D721Med (cell line): ENCODE measurements around the gene SMR3A.

Source experiments
- DNase-seq: peaks from one replicate; pipeline ENCODE4 v3.0.0; 2011; ENCODE audit warnings: low spot score; ENCODE audit not compliant: insufficient read length
- FAIRE-seq: peaks from 2 replicates; lab custom pipeline; 2011; peaks lifted over from hg19 to GRCh38; lab: Jason Lieb, UNC
- CTCF ChIP-seq: IDR thresholded peaks from 2 replicates; pipeline ENCODE4 v1.5.1; 2012; ENCODE audit warnings: mild to moderate bottlenecking, control low read depth; ENCODE audit not compliant: insufficient read depth; ENCODE audit errors: missing control alignments

Gene SMR3A

GRCh38 chr4:70372760-70373159 lies 12.2 kb downstream of the SMR3A start:
- DNase-seq = no peak
- FAIRE-seq = no peak
- no peak for TF ChIP-seq CTCF

- DNase-seq (no peak), FAIRE-seq (no peak)
- TF ChIP-seq CTCF = no peak
Measured at GRCh38 chr4:70380578-70380977, 20.0 kb downstream of the SMR3A start.

GRCh38 chr4:70382691-70383181 lies 22.2 kb downstream of the SMR3A start, which contains the start of gene SMR3B:
TSS of gene SMR3B (plus strand) at chr4:70383131. CDS start at chr4:70384511, 1,380 bp downstream.
- TF ChIP-seq CTCF = no peak
- no peak for DNase-seq
- FAIRE-seq = no peak

- no peak for TF ChIP-seq CTCF
- FAIRE-seq = no peak
- no peak for DNase-seq
Measured at GRCh38 chr4:70392057-70392776, 31.7 kb downstream of the SMR3A start.

- DNase-seq (no peak), FAIRE-seq (no peak)
- TF ChIP-seq CTCF = no peak
Measured at GRCh38 chr4:70397580-70397979, 37.0 kb downstream of the SMR3A start, which contains the start of gene OPRPN. TSS of gene OPRPN (plus strand) at chr4:70397940. CDS start at chr4:70399286, 1,346 bp downstream.

- FAIRE-seq (no peak), DNase-seq (no peak)
- no peak for TF ChIP-seq CTCF
Measured at GRCh38 chr4:70399319-70399718, 38.8 kb downstream of the SMR3A start.

- no peak for TF ChIP-seq CTCF
- FAIRE-seq (no peak), DNase-seq (no peak)
Measured at GRCh38 chr4:70402762-70403161, 42.2 kb downstream of the SMR3A start.
